Umbilical cord (tissue), 2 donors: ENCODE data around the gene CYS1. TPM values are rescaled to one million over a fixed set of nuclear protein-coding genes. Genes with fewer than 3 reads are reported as not detected.

Source experiments
- DNase-seq: peaks from one replicate; pipeline ENCODE4 v3.0.0-alpha.2; 2015; ENCODE audit warnings: low spot score
- total RNA-seq: library from RNA; depleted of rRNA; stranded (reverse); fragments of >200 nt; gene quantifications from one replicate; pipeline ENCODE4 v1.2.3, GENCODE V29; 2014; ENCODE audit warnings: low replicate concordance; ENCODE audit not compliant: insufficient read depth

The CYS1 gene
- total RNA-seq, 1 donor from 2014 or later = 13.2 TPM

- DNase-seq = peak; percentile 58
These were observed 31.6 kb downstream of the CYS1 start for GRCh38 chr2:10048501-10049171.

- no peak for DNase-seq
These were observed 32.4 kb downstream of the CYS1 start for GRCh38 chr2:10047616-10048500.

GRCh38 chr2:10046931-10047330, 33.3 kb downstream of the CYS1 start:
- no peak for DNase-seq

GRCh38 chr2:10045561-10046355, 34.5 kb downstream of the CYS1 start:
- DNase-seq = no peak

- DNase-seq = peak; percentile 96
These were observed 36.2 kb downstream of the CYS1 start for GRCh38 chr2:10043906-10044601.

- DNase-seq = peak; percentile 96
These were observed 36.8 kb downstream of the CYS1 start, which contains the start of gene KLF11 for GRCh38 chr2:10043256-10043905. Gene KLF11, plus strand, starts transcription at chr2:10043550. Its CDS starts 167 bp downstream, at chr2:10043717.

- peak; percentile 88 for DNase-seq
These were observed 37.7 kb downstream of the CYS1 start for GRCh38 chr2:10042301-10043161.

GRCh38 chr2:10041711-10042110, 38.5 kb downstream of the CYS1 start:
- DNase-seq = no peak

- no peak for DNase-seq
These were observed 40.4 kb downstream of the CYS1 start for GRCh38 chr2:10039658-10040410.

GRCh38 chr2:10038716-10039115, 41.5 kb downstream of the CYS1 start:
- no peak for DNase-seq

- DNase-seq = no peak
These were observed 42.1 kb downstream of the CYS1 start for GRCh38 chr2:10038123-10038522.

- no peak for DNase-seq
These were observed 43.9 kb downstream of the CYS1 start for GRCh38 chr2:10036095-10036884.

- DNase-seq = no peak
These were observed 44.6 kb downstream of the CYS1 start for GRCh38 chr2:10035633-10036032.

GRCh38 chr2:10035053-10035422, 45.2 kb downstream of the CYS1 start:
- DNase-seq = no peak

GRCh38 chr2:10034333-10035052, 45.7 kb downstream of the CYS1 start:
- no peak for DNase-seq

- DNase-seq = no peak
These were observed 46.8 kb downstream of the CYS1 start for GRCh38 chr2:10033251-10034006.

- no peak for DNase-seq
These were observed 47.5 kb downstream of the CYS1 start for GRCh38 chr2:10032746-10033105.
